Common myeloid progenitor, CD34-positive (primary cell): Measurements from ENCODE around the gene MYL9.

Experiments
- CTCF ChIA-PET: fragments of 350-600 bp; sonication (Branson Sonifier 250); formaldehyde crosslinking; loops from one replicate; lab custom pipeline; 2021; ENCODE audit warnings: antibody characterized with exemption; lab: Charles Lee
- POLR2A ChIA-PET: fragments of 350-600 bp; sonication (Branson Sonifier 250); formaldehyde crosslinking; loops from one replicate; lab custom pipeline; 2021; ENCODE audit warnings: antibody characterized with exemption; lab: Charles Lee
- DNase-seq, 3 donors: peaks; one replicate each; pipeline versions ENCODE4 v3.0.0 to v3.0.0-alpha.2; 2013
- H3K27ac ChIP-seq, 2 experiments: 1 replicate in 1 of 2; 2 replicates in 1 of 2; pipeline ENCODE4 v1.7.0; 2013; ENCODE audit warnings: inconsistent platforms in 2 of 2, low read length in 2 of 2, mild to moderate bottlenecking in 2 of 2, low read depth in 1 of 2, moderate library complexity in 1 of 2; ENCODE audit not compliant: severe bottlenecking in 2 of 2, insufficient read depth in 1 of 2, poor library complexity in 1 of 2
- H3K27me3 ChIP-seq, 5 experiments: replicated peaks in 2 of 5; 1 replicate in 3 of 5; 2 replicates in 2 of 5; pipeline versions ENCODE4 v1.6.1 to v1.7.0; 2013; ENCODE audit warnings: low read length in 4 of 5, mild to moderate bottlenecking in 2 of 5, moderate library complexity in 2 of 5, inconsistent platforms in 1 of 5; ENCODE audit not compliant: insufficient read depth in 5 of 5, control insufficient read depth in 4 of 5
- H3K36me3 ChIP-seq, 4 experiments: 1 replicate in 2 of 4; 2 replicates in 2 of 4; pipeline versions ENCODE4 v1.6.1 to v1.7.0; 2013; ENCODE audit warnings: low read length in 3 of 4, control low read depth in 1 of 4, mild to moderate bottlenecking in 1 of 4; ENCODE audit not compliant: control insufficient read depth in 4 of 4, insufficient read depth in 4 of 4
- H3K4me1 ChIP-seq, 4 experiments: 1 replicate in 3 of 4; 2 replicates in 1 of 4; pipeline versions ENCODE4 v1.6.1 to v1.7.1; 2013; ENCODE audit warnings: low read length in 3 of 4, mild to moderate bottlenecking in 3 of 4, control low read depth in 1 of 4, inconsistent platforms in 1 of 4, moderate library complexity in 1 of 4; ENCODE audit not compliant: control insufficient read depth in 4 of 4, insufficient read depth in 4 of 4; ENCODE audit errors: control extremely low read depth in 1 of 4
- H3K4me3 ChIP-seq, 7 experiments: 1 replicate in 4 of 7; 2 replicates in 3 of 7; pipeline versions ENCODE4 v1.5.1 to v1.7.0; 2013; ENCODE audit warnings: mild to moderate bottlenecking in 7 of 7, low read length in 6 of 7, moderate library complexity in 6 of 7, inconsistent platforms in 2 of 7, low read depth in 2 of 7, control low read depth in 1 of 7; ENCODE audit not compliant: insufficient read depth in 4 of 7, control insufficient read depth in 1 of 7; ENCODE audit errors: extremely low read depth in 1 of 7
- H3K9me3 ChIP-seq, 5 experiments: 1 replicate in 4 of 5; 2 replicates in 1 of 5; pipeline versions ENCODE4 v1.6.1 to v1.7.1; 2013; ENCODE audit warnings: low read length in 4 of 5, mild to moderate bottlenecking in 2 of 5, inconsistent platforms in 1 of 5, low read depth in 1 of 5, moderate library complexity in 1 of 5; ENCODE audit not compliant: control insufficient read depth in 4 of 5, insufficient read depth in 2 of 5; ENCODE audit errors: control extremely low read depth in 1 of 5
- WGBS: methylation state at CpG from one replicate; pipeline ENCODE4 v1.1.5; 2013; ENCODE audit not compliant: insufficient coverage; 5-methylcytosine and 5-hydroxymethylcytosine counted together

The MYL9 gene

GRCh38 chr20:36593347-36593929 lies 52.1 kb downstream of the MYL9 start:
- CTCF ChIA-PET, result interaction anchor here (1.1 to 3.5 kb wide), 7 partner anchors 9 to 87 kb away, joined by 3 to 23 read pairs (median 4); partner anchors contain the start of gene RAB5IF
- peak overlapping the region; percentile 10 to 14 for H3K27ac ChIP-seq
- H3K4me1 ChIP-seq, result peaks cover 4 to 13% (median 7%) of the 10 kb centered on the region in 4 experiments
- no peak overlapping the region for H3K4me3 ChIP-seq
- H3K27me3 ChIP-seq, result no peaks in the 10 kb centered on the region
- 90% methylated on average over 5 of the region's 5 CpGs for WGBS
- POLR2A ChIA-PET, result interaction anchor here (2.9 kb wide), 1 partner anchor 12 kb away, joined by 13 read pairs; the partner anchor contains the start of gene RAB5IF
- H3K36me3 ChIP-seq, result peaks cover 14 to 60% (median 48%) of the 10 kb centered on the region in 4 experiments
- H3K9me3 ChIP-seq, result no peaks in the 10 kb centered on the region
- no peak for DNase-seq

GRCh38 chr20:36599912-36600345 lies 58.6 kb downstream of the MYL9 start:
- CTCF ChIA-PET, result interaction anchor here (0.6 to 3.5 kb wide), 4 partner anchors 11 to 46 kb away, joined by 3 to 21 read pairs (median 4); no protein-coding TSS in a partner anchor
- POLR2A ChIA-PET, result interaction anchor here (0.8 kb wide), 1 partner anchor 26 kb away, joined by 3 read pairs; no protein-coding TSS in a partner anchor
- H3K27me3 ChIP-seq, result no peaks in the 10 kb centered on the region
- H3K36me3 ChIP-seq, result peaks cover 0 to 11% (median 2%) of the 10 kb centered on the region in 4 experiments
- H3K4me3 ChIP-seq, result peak overlapping the region in 5 of 7 experiments; percentile 5 to 34 (median 13)
- no peaks in the 10 kb centered on the region for H3K9me3 ChIP-seq
- peaks cover 8 to 43% (median 24%) of the 10 kb centered on the region in 4 experiments for H3K4me1 ChIP-seq
- H3K27ac ChIP-seq, result peak overlapping the region in 1 of 2 experiments; percentile 31
- peak; percentile 30 to 77 (median 67) for DNase-seq
- no CpG with 5 or more reads among the region's 5 CpGs for WGBS
